ENCODE measurements around the gene PITX1. TPM values are rescaled to one million over a fixed set of nuclear protein-coding genes. Genes with fewer than 3 reads are reported as not detected.

Gene PITX1
- total RNA-seq, 1 experiment from 2014 or later = 31.0 TPM

DNA sequence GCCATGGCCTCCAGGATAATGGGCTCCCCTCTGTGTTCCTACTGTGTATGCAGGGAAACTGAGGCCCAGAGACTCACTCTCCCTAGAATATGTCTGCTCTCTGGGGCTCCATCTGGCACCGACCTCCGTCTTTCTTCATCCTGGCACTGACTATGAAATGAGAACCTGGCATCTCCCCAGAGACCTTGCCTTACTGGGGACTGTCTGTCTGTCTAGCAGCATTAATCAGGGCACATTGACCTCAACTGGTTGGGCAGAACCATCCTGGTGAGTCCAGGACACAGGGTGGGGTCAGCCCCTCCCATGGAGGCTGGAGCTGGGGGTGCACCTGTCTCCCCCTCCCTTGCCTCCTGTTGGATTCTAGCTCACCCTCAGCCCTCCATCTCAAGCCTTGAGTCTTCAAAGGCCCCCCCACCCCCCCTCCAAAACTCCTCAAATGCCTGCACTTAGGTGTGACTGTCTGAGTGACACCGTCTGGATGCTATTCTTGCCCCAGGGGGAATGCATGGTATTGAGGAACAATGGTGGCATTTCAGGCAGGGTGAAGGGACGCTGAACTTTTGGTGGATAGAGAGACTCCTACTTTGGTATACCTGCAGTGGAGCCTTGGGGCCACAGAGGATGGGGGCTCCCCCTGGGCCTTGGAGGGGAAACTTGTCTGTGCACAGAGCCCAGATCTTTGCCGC is 12.8 kb upstream of the PITX1 start:
- ATAC-seq = no peak
- POLR2A ChIA-PET = no interaction called here
- Histone ChIP-seq H3K27ac (ENCODE audit: low read depth, low read length) (no peak overlapping the region), H2AFZ (ENCODE audit: low read depth, low read length, poor library complexity, severe bottlenecking) (no peak overlapping the region), H4K20me1 (ENCODE audit: insufficient read depth) (no peaks in the 10 kb centered on the region), H3K4me2 (ENCODE audit: low read length) (no peak overlapping the region), H3K9ac (ENCODE audit: low read length) (no peak overlapping the region), H3K9me2 (ENCODE audit: insufficient read depth) (no peaks in the 10 kb centered on the region), H3K36me3 (ENCODE audit: control insufficient read depth in 1 of 2, insufficient read depth in 2 of 2, low read length in 2 of 2) (no peaks in the 10 kb centered on the region), H3K4me1 (ENCODE audit: control insufficient read depth in 1 of 2, insufficient read depth in 2 of 2, low read length in 2 of 2) (peaks cover 0 to 8% of the 10 kb centered on the region in 2 experiments; a peak in 1 of 4 replicates), H3K79me2 (ENCODE audit: insufficient read depth, low read length) (no peaks in the 10 kb centered on the region), H3K9me3 (ENCODE audit: control insufficient read depth in 1 of 2, insufficient read depth in 1 of 2, low read depth in 1 of 2, low read length in 2 of 2) (no peaks in the 10 kb centered on the region), H3K4me3 (replicated peaks in 1 of 2; ENCODE audit: low read depth in 1 of 2, low read length in 2 of 2) (no peak overlapping the region), H3K27me3 (ENCODE audit: insufficient read depth, low read length) (no peaks in the 10 kb centered on the region)
- TF ChIP-seq CBX3 (IDR thresholded peaks at IDR 0.05; ENCODE audit: low read depth) = no peak
- no peak for TF ChIP-seq POLR2AphosphoS5 (IDR thresholded peaks at IDR 0.05; ENCODE audit: low read depth, low read length)
- TF ChIP-seq SP1 (IDR thresholded peaks at IDR 0.05; ENCODE audit: low read depth) = no peak
- TF ChIP-seq ELF1 (IDR thresholded peaks at IDR 0.05; ENCODE audit: borderline replicate concordance, low read depth) = no peak
- TF ChIP-seq, protein P1, sequence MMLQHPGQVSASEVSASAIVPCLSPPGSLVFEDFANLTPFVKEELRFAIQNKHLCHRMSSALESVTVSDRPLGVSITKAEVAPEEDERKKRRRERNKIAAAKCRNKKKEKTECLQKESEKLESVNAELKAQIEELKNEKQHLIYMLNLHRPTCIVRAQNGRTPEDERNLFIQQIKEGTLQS (IDR thresholded peaks at IDR 0.05) = no peak
- no peak for TF ChIP-seq ZNF274 (IDR thresholded peaks at IDR 0.05; ENCODE audit: low read depth, low read length)
- CTCF ChIA-PET = no interaction called here
- intact Hi-C loops (cut with micrococcal nuclease) = no loop called here
- no TSS peak for BruUV-seq (replicated peaks)
- no peak for DNase-seq (ENCODE audit: low read depth, low spot score)
- RAD21 ChIA-PET (ENCODE audit: low non-redundant PET in 1 of 2, low total read pairs in 2 of 2, uncharacterized antibody in 2 of 2, unreplicated experiment in 2 of 2) = no interaction called here

DNA sequence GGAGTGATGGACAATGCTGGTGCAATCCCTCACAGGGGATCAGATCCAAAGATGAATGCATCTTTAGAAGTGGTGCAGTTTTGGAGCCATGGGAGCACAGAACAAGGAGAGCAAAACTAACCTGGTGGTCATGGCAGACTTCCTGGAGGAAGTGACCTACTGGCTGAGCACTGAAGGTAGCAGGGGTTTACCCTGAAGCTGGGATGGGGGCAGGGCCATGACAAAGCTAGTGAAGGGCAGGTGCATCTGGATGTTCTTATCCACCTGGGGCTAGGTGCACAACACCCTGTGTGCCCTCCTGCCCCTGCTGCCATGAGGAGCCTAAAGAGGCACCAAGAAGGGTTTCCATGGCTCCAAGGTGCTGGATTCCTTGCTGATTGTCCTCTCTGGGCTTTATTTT is 11.5 kb upstream of the PITX1 start:
- Histone ChIP-seq H3K79me2 (ENCODE audit: insufficient read depth, low read length) (no peaks in the 10 kb centered on the region), H3K9ac (ENCODE audit: low read length) (no peak overlapping the region), H3K4me3 (replicated peaks in 1 of 2; ENCODE audit: low read depth in 1 of 2, low read length in 2 of 2) (no peak overlapping the region), H3K4me1 (ENCODE audit: control insufficient read depth in 1 of 2, insufficient read depth in 2 of 2, low read length in 2 of 2) (peaks cover 0 to 8% of the 10 kb centered on the region in 2 experiments; a peak in 1 of 4 replicates), H3K4me2 (ENCODE audit: low read length) (no peak overlapping the region), H3K36me3 (ENCODE audit: control insufficient read depth in 1 of 2, insufficient read depth in 2 of 2, low read length in 2 of 2) (no peaks in the 10 kb centered on the region), H2AFZ (ENCODE audit: low read depth, low read length, poor library complexity, severe bottlenecking) (no peak overlapping the region), H3K9me3 (ENCODE audit: control insufficient read depth in 1 of 2, insufficient read depth in 1 of 2, low read depth in 1 of 2, low read length in 2 of 2) (no peaks in the 10 kb centered on the region), H3K27ac (ENCODE audit: low read depth, low read length) (no peak overlapping the region), H3K27me3 (ENCODE audit: insufficient read depth, low read length) (0 out of 2 replicates have a peak, but pooled peaks cover 2% of the 10 kb centered on the region), H3K9me2 (ENCODE audit: insufficient read depth) (no peaks in the 10 kb centered on the region), H4K20me1 (ENCODE audit: insufficient read depth) (no peaks in the 10 kb centered on the region)
- POLR2A ChIA-PET = no interaction called here
- intact Hi-C loops (cut with micrococcal nuclease) = no loop called here
- CTCF ChIA-PET = no interaction called here
- TF ChIP-seq ELF1 (IDR thresholded peaks at IDR 0.05; ENCODE audit: borderline replicate concordance, low read depth) (no peak), FOSL1 (IDR thresholded peaks at IDR 0.05; ENCODE audit: low read depth) (no peak)
- DNase-seq (ENCODE audit: low read depth, low spot score) = no peak
- no TSS peak for BruUV-seq (replicated peaks)
- RAD21 ChIA-PET (ENCODE audit: low non-redundant PET in 1 of 2, low total read pairs in 2 of 2, uncharacterized antibody in 2 of 2, unreplicated experiment in 2 of 2) = no interaction called here
- ATAC-seq = no peak
